Stomach (tissue), 9 donors: ENCODE measurements around the gene SC5D. TPM values are rescaled to one million over a fixed set of nuclear protein-coding genes. Genes with fewer than 3 reads are reported as not detected.

Experiments used
- DNase-seq, 2 donors: peaks; one replicate each; pipeline versions ENCODE4 v3.0.0 to v3.0.0-alpha.2; 2013 to 2019
- H3K27ac ChIP-seq, 5 donors: fragments of 200-600 bp in 4 of 5; sonication (generic) in 4 of 5; one replicate each; pipeline ENCODE4 v1.5.1; 2013 to 2019; ENCODE audit warnings: mild to moderate bottlenecking in 1 of 5, moderate library complexity in 1 of 5
- H3K27me3 ChIP-seq, 3 donors: fragments of 200-600 bp; sonication (generic); one replicate each; pipeline ENCODE4 v1.5.1; 2017 to 2019; ENCODE audit warnings: mixed run types in 1 of 3
- H3K36me3 ChIP-seq, 4 donors: fragments of 200-600 bp; sonication (generic); 1 replicate in 3 of 4; 2 replicates in 1 of 4; pipeline ENCODE4 v1.5.1; 2016 to 2019
- H3K4me1 ChIP-seq, 4 donors: fragments of 200-600 bp; sonication (generic); one replicate each; pipeline ENCODE4 v1.5.1; 2016 to 2019
- H3K4me3 ChIP-seq, 4 donors: fragments of 200-600 bp; sonication (generic) in 3 of 4; one replicate each; pipeline ENCODE4 v1.5.1; 2016 to 2019; ENCODE audit warnings: mild to moderate bottlenecking in 1 of 4
- H3K9me3 ChIP-seq, 4 donors: fragments of 200-600 bp; sonication (generic); one replicate each; pipeline ENCODE4 v1.5.1; 2016 to 2019
- CTCF ChIP-seq, 7 experiments: fragments of 450-650 bp in 4 of 7; fragments of 200-600 bp in 3 of 7; sonication (generic) in 3 of 7; IDR thresholded peaks; one replicate each; pipeline ENCODE4 v1.5.1; 2016 to 2019; ENCODE audit warnings: antibody characterized with exemption in 7 of 7, control low read depth in 2 of 7, mild to moderate bottlenecking in 1 of 7
- EP300 ChIP-seq: sonication (generic); formaldehyde crosslinking; IDR thresholded peaks from one replicate; pipeline ENCODE4 v1.6.1; 2017; ENCODE audit warnings: antibody characterized with exemption
- POLR2A ChIP-seq, 4 donors: fragments of 450-650 bp; IDR thresholded peaks; one replicate each; pipeline ENCODE4 v1.6.1; 2016; ENCODE audit warnings: antibody characterized with exemption in 4 of 4, control low read depth in 2 of 4, mild to moderate bottlenecking in 1 of 4, moderate library complexity in 1 of 4
- POLR2AphosphoS5 ChIP-seq, 3 donors: sonication (generic); formaldehyde crosslinking; IDR thresholded peaks; one replicate each; pipeline ENCODE4 v1.6.1; 2016; ENCODE audit warnings: antibody characterized with exemption in 3 of 3
- WGBS, 5 donors: extraction: QIAGEN DNeasy Blood & Tissue Kit in 3 of 5; methylation state at CpG; one replicate each; pipeline versions ENCODE4 v1.1.5 to v1.1.7; 2013 to 2018; 5-methylcytosine and 5-hydroxymethylcytosine counted together
- intact Hi-C: fragments of 100-400 bp; cut with DNase I; formaldehyde crosslinking; loops from one replicate; pipeline ENCODE4 v1.15.1; 2023; ENCODE audit warnings: low total_unique reads
- polyA plus RNA-seq, 3 donors: library from polyadenylated mRNA; stranded (reverse); fragments of 200-250 nt; gene quantifications; one replicate each; pipeline ENCODE4 v1.2.3, GENCODE V29; 2013
- total RNA-seq, 5 donors: library from RNA; depleted of rRNA; stranded (reverse); fragments of >200 nt; gene quantifications; one replicate each; pipeline versions ENCODE4 v1.1.0 to v1.2.3, GENCODE V29; 2014 to 2016
- donor health status: healthy with polysubstance abuse.
- donor health status: Bipolar disorder and iron deficiency.
- donor health status: healthy.

SC5D gene
- total and polyA plus RNA-seq, 8 donors: 8.2 to 129 (median 16.6) TPM

DNA sequence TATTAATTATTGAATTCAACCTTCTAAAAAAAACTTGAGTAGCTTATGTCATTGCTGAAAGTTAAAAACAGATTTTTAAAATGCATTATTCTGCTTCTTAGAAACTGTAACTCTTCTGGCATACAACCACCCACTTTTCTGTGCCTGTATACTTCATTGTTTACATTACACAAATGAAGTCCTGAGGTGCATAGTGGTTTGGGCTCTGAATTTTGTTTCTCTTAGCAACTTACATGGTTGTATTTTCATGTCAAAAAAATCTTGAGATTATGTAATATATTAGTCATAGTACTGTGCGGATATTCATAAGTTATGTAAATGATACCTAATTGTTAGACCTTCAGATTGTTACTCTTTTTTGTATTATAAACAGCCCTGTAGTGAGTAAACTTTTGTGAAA is 12.2 kb downstream of the SC5D start:
- Histone ChIP-seq H3K36me3 (peaks cover 22 to 57% (median 51%) of the 10 kb centered on the region in 4 donors), H3K27ac (no peak overlapping the region), H3K4me1 (peaks cover 0 to 16% (median 11%) of the 10 kb centered on the region in 4 donors), H3K9me3 (no peaks in the 10 kb centered on the region), H3K4me3 (no peak overlapping the region), H3K27me3 (no peaks in the 10 kb centered on the region)
- no peak for DNase-seq
- TF ChIP-seq CTCF (IDR thresholded peaks at IDR 0.05): no peak
- TF ChIP-seq POLR2A (IDR thresholded peaks at IDR 0.05): no peak
- no peak for TF ChIP-seq EP300
- TF ChIP-seq POLR2AphosphoS5 (IDR thresholded peaks at IDR 0.05): no peak
- 95 to 100% (median 96%) methylated on average over 1 of the region's 1 CpG for WGBS, 5 donors
- intact Hi-C loops: no loop called here

GRCh38 chr11:121308816-121309215 is 16.2 kb downstream of the SC5D start:
- DNase-seq: no peak
- Histone ChIP-seq H3K27me3 (no peaks in the 10 kb centered on the region), H3K4me3 (no peak overlapping the region), H3K9me3 (no peaks in the 10 kb centered on the region), H3K27ac (no peak overlapping the region), H3K36me3 (peaks cover 22 to 63% (median 45%) of the 10 kb centered on the region in 4 donors), H3K4me1 (no peaks in the 10 kb centered on the region)
- no peak for TF ChIP-seq EP300
- no peak for TF ChIP-seq POLR2AphosphoS5 (IDR thresholded peaks at IDR 0.05)
- no peak for TF ChIP-seq CTCF (IDR thresholded peaks at IDR 0.05)
- no peak for TF ChIP-seq POLR2A (IDR thresholded peaks at IDR 0.05)
- WGBS, 5 donors: 91 to 100% (median 95%) methylated on average over 3 of the region's 3 CpGs
- intact Hi-C loops: no loop called here

GRCh38 chr11:121309688-121310087 is 17.1 kb downstream of the SC5D start:
- no peak for DNase-seq
- Histone ChIP-seq H3K27ac (no peak overlapping the region), H3K4me3 (no peak overlapping the region), H3K4me1 (no peaks in the 10 kb centered on the region), H3K9me3 (no peaks in the 10 kb centered on the region), H3K27me3 (no peaks in the 10 kb centered on the region), H3K36me3 (peaks cover 22 to 56% (median 36%) of the 10 kb centered on the region in 4 donors)
- 89 to 93% (median 90%) methylated on average over 4 of the region's 4 CpGs for WGBS, 5 donors
- intact Hi-C loops: loop anchor here (10.0 kb wide), 1 partner anchor 225 kb away; no protein-coding TSS in a partner anchor
- no peak for TF ChIP-seq POLR2A (IDR thresholded peaks at IDR 0.05)
- no peak for TF ChIP-seq EP300
- no peak for TF ChIP-seq CTCF (IDR thresholded peaks at IDR 0.05)
- no peak for TF ChIP-seq POLR2AphosphoS5 (IDR thresholded peaks at IDR 0.05)

- Histone ChIP-seq H3K4me3 (no peak overlapping the region), H3K9me3 (no peaks in the 10 kb centered on the region), H3K27me3 (no peaks in the 10 kb centered on the region), H3K4me1 (no peaks in the 10 kb centered on the region), H3K27ac (no peak overlapping the region), H3K36me3 (peaks cover 16 to 44% (median 24%) of the 10 kb centered on the region in 4 donors)
- intact Hi-C loops: loop anchor here (10.0 kb wide), 1 partner anchor 224 kb away; no protein-coding TSS in a partner anchor
- 92 to 100% (median 96%) methylated on average over 1 of the region's 1 CpG for WGBS, 5 donors
- no peak for TF ChIP-seq CTCF (IDR thresholded peaks at IDR 0.05)
- no peak for TF ChIP-seq POLR2A (IDR thresholded peaks at IDR 0.05)
- no peak for TF ChIP-seq EP300
- TF ChIP-seq POLR2AphosphoS5 (IDR thresholded peaks at IDR 0.05): no peak
- DNase-seq: no peak
Measured at GRCh38 chr11:121310908-121311307, 18.3 kb downstream of the SC5D start.
